ENCODE measurements around the gene TMPRSS2.

Gene TMPRSS2

GRCh38 chr21:41453198-41453597 lies 54.8 kb downstream of the TMPRSS2 start:
- H3K27ac ChIP-seq = no peak overlapping the region
- no peak for TF ChIP-seq ZFX (IDR thresholded peaks at IDR 0.05; ENCODE audit: borderline replicate concordance)
- TF ChIP-seq CTCF (IDR thresholded peaks at IDR 0.05) = no peak

- TF ChIP-seq ZFX (IDR thresholded peaks at IDR 0.05; ENCODE audit: borderline replicate concordance) (no peak), CTCF (IDR thresholded peaks at IDR 0.05) (no peak)
- no peak overlapping the region for H3K27ac ChIP-seq
These were observed 55.9 kb downstream of the TMPRSS2 start for GRCh38 chr21:41451753-41452676.

- no peak for TF ChIP-seq CTCF (IDR thresholded peaks at IDR 0.05)
- TF ChIP-seq ZFX (IDR thresholded peaks at IDR 0.05; ENCODE audit: borderline replicate concordance) = no peak
- H3K27ac ChIP-seq = no peak overlapping the region
These were observed 58.3 kb downstream of the TMPRSS2 start for GRCh38 chr21:41449613-41450012.

- H3K27ac ChIP-seq = no peak overlapping the region
- TF ChIP-seq ZFX (IDR thresholded peaks at IDR 0.05; ENCODE audit: borderline replicate concordance) (no peak), CTCF (IDR thresholded peaks at IDR 0.05) (no peak)
These were observed 60.6 kb downstream of the TMPRSS2 start for GRCh38 chr21:41447356-41447755.

- H3K27ac ChIP-seq = no peak overlapping the region
- TF ChIP-seq ZFX (IDR thresholded peaks at IDR 0.05; ENCODE audit: borderline replicate concordance) (no peak), CTCF (IDR thresholded peaks at IDR 0.05) (no peak)
These were observed 61.4 kb downstream of the TMPRSS2 start for GRCh38 chr21:41446586-41446985.

- TF ChIP-seq CTCF (IDR thresholded peaks at IDR 0.05) (no peak), ZFX (IDR thresholded peaks at IDR 0.05; ENCODE audit: borderline replicate concordance) (no peak)
- H3K27ac ChIP-seq = no peak overlapping the region
These were observed 62.5 kb downstream of the TMPRSS2 start for GRCh38 chr21:41445465-41445862.

GRCh38 chr21:41444703-41445464 lies 63.1 kb downstream of the TMPRSS2 start:
- no peak for TF ChIP-seq CTCF (IDR thresholded peaks at IDR 0.05)
- TF ChIP-seq ZFX (IDR thresholded peaks at IDR 0.05; ENCODE audit: borderline replicate concordance) = no peak
- H3K27ac ChIP-seq = no peak overlapping the region
